GM23338 (cell line): ENCODE results near the gene GPR139. TPM values are rescaled to one million over a fixed set of nuclear protein-coding genes. Genes with fewer than 3 reads are reported as not detected.

ENCODE experiments used
- ATAC-seq: fragments of 200-7000 bp; cut with Tn5 transposase; 3 replicates; pipeline ENCODE4 v1.9.1; 2020
- DNase-seq: peaks from one replicate; pipeline ENCODE4 v3.0.0-alpha.2; 2015; ENCODE audit warnings: low spot score
- H2AFZ ChIP-seq: fragments of 200-600 bp; sonication (generic); 2 replicates; pipeline ENCODE4 v1.8.0; 2016; ENCODE audit warnings: antibody characterized with exemption, mild to moderate bottlenecking, moderate library complexity
- H3F3A ChIP-seq: fragments of 200-600 bp; sonication (generic); replicated peaks from 2 replicates; pipeline ENCODE4 v1.8.0; 2017; ENCODE audit warnings: antibody characterized with exemption, mixed run types, low read depth
- H3K27ac ChIP-seq: fragments of 200-600 bp; sonication (generic); 2 replicates; pipeline ENCODE4 v1.6.1; 2016; ENCODE audit warnings: low read depth
- H3K27me3 ChIP-seq: fragments of 200-600 bp; sonication (generic); 2 replicates; pipeline ENCODE4 v1.8.0; 2016; ENCODE audit warnings: mild to moderate bottlenecking, mixed run types, moderate library complexity; ENCODE audit not compliant: insufficient read depth
- H3K36me3 ChIP-seq: fragments of 200-600 bp; sonication (generic); 2 replicates; pipeline ENCODE4 v1.8.0; 2016; ENCODE audit warnings: mild to moderate bottlenecking; ENCODE audit not compliant: insufficient read depth
- H3K4me1 ChIP-seq: fragments of 200-600 bp; sonication (generic); 2 replicates; pipeline ENCODE4 v1.8.0; 2016; ENCODE audit warnings: mild to moderate bottlenecking, moderate library complexity; ENCODE audit not compliant: insufficient read depth
- H3K4me2 ChIP-seq: fragments of 200-600 bp; sonication (generic); 2 replicates; pipeline ENCODE4 v1.7.1; 2017; ENCODE audit warnings: mixed run types
- H3K4me3 ChIP-seq: fragments of 200-600 bp; sonication (generic); 2 replicates; pipeline ENCODE4 v1.6.1; 2016; ENCODE audit warnings: mixed run types
- H3K79me2 ChIP-seq: fragments of 200-600 bp; sonication (generic); replicated peaks from 2 replicates; pipeline ENCODE4 v1.8.0; 2017; ENCODE audit warnings: mild to moderate bottlenecking; ENCODE audit not compliant: insufficient read depth
- H3K9me2 ChIP-seq: fragments of 200-600 bp; sonication (generic); 2 replicates; pipeline ENCODE4 v1.8.0; 2017; ENCODE audit not compliant: insufficient read depth
- H4K20me1 ChIP-seq: fragments of 200-600 bp; sonication (generic); replicated peaks from 2 replicates; pipeline ENCODE4 v1.8.0; 2017; ENCODE audit warnings: mild to moderate bottlenecking; ENCODE audit not compliant: insufficient read depth
- H3K27ac Mint-ChIP-seq: 2 replicates; pipeline ENCODE4 v1.8.0; 2020; ENCODE audit warnings: inconsistent platforms, mild to moderate bottlenecking, moderate library complexity, mixed read lengths
- H3K27me3 Mint-ChIP-seq: 3 replicates; pipeline ENCODE4 v1.8.0; 2022; ENCODE audit warnings: low read depth, mild to moderate bottlenecking, moderate library complexity, mixed read lengths, inconsistent platforms; ENCODE audit not compliant: insufficient read depth, poor library complexity
- H3K36me3 Mint-ChIP-seq: 3 replicates; pipeline ENCODE4 v1.8.0; 2021; ENCODE audit warnings: low read depth, mild to moderate bottlenecking, inconsistent platforms, moderate library complexity, mixed read lengths
- H3K4me1 Mint-ChIP-seq: 3 replicates; pipeline ENCODE4 v1.8.0; 2020; ENCODE audit warnings: mild to moderate bottlenecking, inconsistent platforms, mixed read lengths
- H3K4me3 Mint-ChIP-seq: 3 replicates; pipeline ENCODE4 v1.8.0; 2021; ENCODE audit warnings: moderate library complexity, mild to moderate bottlenecking, inconsistent platforms, mixed read lengths
- H3K9me3 Mint-ChIP-seq: 3 replicates; pipeline ENCODE4 v1.8.0; 2020; ENCODE audit warnings: moderate library complexity, mild to moderate bottlenecking, inconsistent platforms, mixed read lengths
- CREB1 ChIP-seq: fragments of 250-450 bp; sonication (Bioruptor Pico); IDR thresholded peaks from 2 replicates; pipeline ENCODE4 v1.5.0; 2020; ENCODE audit warnings: low read depth, mild to moderate bottlenecking, moderate library complexity
- CTCF ChIP-seq, 2 experiments: fragments of 200-600 bp in 1 of 2; sonication (generic) in 1 of 2; conservative IDR thresholded peaks; 2 replicates each; pipeline versions ENCODE4 v1.5.1 to v1.6.1; 2016 to 2017; ENCODE audit warnings: antibody characterized with exemption in 2 of 2, low read depth in 2 of 2, mild to moderate bottlenecking in 2 of 2, moderate library complexity in 1 of 2
- EZH2phosphoT487 ChIP-seq: fragments of 200-600 bp; sonication (generic); IDR thresholded peaks from one replicate; pipeline ENCODE4 v1.8.1; 2018; ENCODE audit warnings: antibody characterized with exemption; ENCODE audit not compliant: unreplicated experiment
- STAT1 ChIP-seq: IDR thresholded peaks from one replicate; pipeline ENCODE4 v1.6.1; 2016; ENCODE audit warnings: antibody characterized with exemption; ENCODE audit not compliant: unreplicated experiment
- ZNF114 ChIP-seq: fragments of 250-450 bp; sonication (Bioruptor Pico); IDR thresholded peaks from 2 replicates; pipeline ENCODE4 v1.5.0; 2020; ENCODE audit warnings: mild to moderate bottlenecking, moderate library complexity
- ZNF331 ChIP-seq: fragments of 250-450 bp; sonication (Bioruptor Pico); IDR thresholded peaks from 2 replicates; pipeline ENCODE4 v1.5.0; 2020; ENCODE audit warnings: low read depth, mild to moderate bottlenecking, moderate library complexity
- ZNF462 ChIP-seq: fragments of 250-450 bp; sonication (Bioruptor Pico); IDR thresholded peaks from 2 replicates; pipeline ENCODE4 v1.5.0; 2020; ENCODE audit warnings: mild to moderate bottlenecking, moderate library complexity
- polyA plus RNA-seq: library from polyadenylated mRNA; unstranded; fragments of >200 nt; fragmentation: Nextera tagmentation; extraction: Ambion mirVana; gene quantifications from 2 replicates; pipeline ENCODE4 v1.2.1, GENCODE V29; 2016
- total RNA-seq: library from RNA; depleted of rRNA; stranded (reverse); fragments of >200 nt; shearing (Covaris generic); gene quantifications from 2 replicates; pipeline ENCODE4 v1.2.3, GENCODE V29; 2014

GPR139 gene
- total and polyA plus RNA-seq, 2 experiments from 2014 or later: 0.66 to 2.3 TPM

DNA sequence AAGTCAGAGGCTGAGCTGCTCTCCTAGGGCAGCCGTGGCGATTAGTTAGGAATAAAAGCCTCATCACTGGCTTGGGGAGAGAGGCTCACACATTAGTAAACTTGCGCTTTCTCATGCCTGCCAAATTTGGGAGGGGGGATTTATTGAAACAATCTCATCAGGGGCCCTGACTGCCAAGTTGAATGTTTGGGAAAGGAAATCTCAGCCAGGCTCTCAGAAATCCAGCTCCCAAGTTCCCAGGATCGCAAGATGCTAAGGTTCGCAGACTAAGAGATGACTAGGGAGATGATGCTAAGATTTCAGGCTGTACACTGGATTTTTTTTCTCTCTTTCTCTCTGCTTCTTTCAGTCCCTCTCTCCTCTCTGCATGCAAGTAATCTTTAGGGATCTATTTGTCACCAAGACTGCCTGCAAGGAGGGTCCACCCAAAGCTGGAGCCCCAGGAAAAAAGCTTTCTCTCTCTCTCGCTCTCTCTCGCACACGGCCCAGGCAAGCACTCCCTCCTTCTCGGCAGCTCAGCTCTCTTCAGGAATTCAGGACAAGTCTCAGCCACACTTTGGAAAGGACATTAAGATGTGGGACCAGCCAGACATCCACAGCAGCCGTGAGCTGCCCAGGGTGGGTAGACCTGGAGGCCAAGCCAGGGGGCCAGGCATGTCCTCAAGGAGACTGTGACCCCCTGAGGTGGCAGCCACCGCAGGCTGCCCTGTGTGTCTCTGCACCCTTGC, 1.4 kb downstream of the GPR139 start:
- ATAC-seq (0 out of 3 replicates have a peak, but pooled peaks have one; percentile 2), DNase-seq (peak; percentile 13)
- no peak overlapping the region for H2AFZ ChIP-seq
- H3K36me3 ChIP-seq: peaks cover 4% of the 10 kb centered on the region; the same call in 1 of the 2 replicates
- Mint-ChIP-seq H3K9me3 (peaks cover 17% of the 10 kb centered on the region), H3K36me3 (peaks cover 23% of the 10 kb centered on the region), H3K4me3 (peak overlapping the region; percentile 79), H3K4me1 (peaks cover 26% of the 10 kb centered on the region), H3K27me3 (peaks cover 38% of the 10 kb centered on the region), H3K27ac (no peak overlapping the region)
- peak overlapping the region; percentile 92 for H3K4me2 ChIP-seq
- no peak for TF ChIP-seq CTCF (conservative IDR thresholded peaks at IDR 0.05; ENCODE audit: low read depth in 2 of 2)
- no peak for TF ChIP-seq ZNF331 (CRISPR knock-in tag)
- TF ChIP-seq ZNF462: no peak
- TF ChIP-seq STAT1: no peak
- no peak for TF ChIP-seq EZH2phosphoT487
- no peak for TF ChIP-seq ZNF114
- no peak for TF ChIP-seq CREB1
- no peak overlapping the region for H3K27ac ChIP-seq
- H3K4me3 ChIP-seq: peak overlapping the region; percentile 78
- peaks cover 34% of the 10 kb centered on the region for H3K4me1 ChIP-seq
- peaks cover 48% of the 10 kb centered on the region for H3K27me3 ChIP-seq
- H3K9me2 ChIP-seq: no peaks in the 10 kb centered on the region
- H3F3A ChIP-seq: 0 out of 2 replicates have a peak, but pooled peaks cover 4% of the 10 kb centered on the region
- H4K20me1 ChIP-seq: no peaks in the 10 kb centered on the region; the same call in 1 of the 2 replicates
- no peaks in the 10 kb centered on the region; the same call in 1 of the 2 replicates for H3K79me2 ChIP-seq
